ENCODE results near the gene TARP.

The TARP gene

DNA sequence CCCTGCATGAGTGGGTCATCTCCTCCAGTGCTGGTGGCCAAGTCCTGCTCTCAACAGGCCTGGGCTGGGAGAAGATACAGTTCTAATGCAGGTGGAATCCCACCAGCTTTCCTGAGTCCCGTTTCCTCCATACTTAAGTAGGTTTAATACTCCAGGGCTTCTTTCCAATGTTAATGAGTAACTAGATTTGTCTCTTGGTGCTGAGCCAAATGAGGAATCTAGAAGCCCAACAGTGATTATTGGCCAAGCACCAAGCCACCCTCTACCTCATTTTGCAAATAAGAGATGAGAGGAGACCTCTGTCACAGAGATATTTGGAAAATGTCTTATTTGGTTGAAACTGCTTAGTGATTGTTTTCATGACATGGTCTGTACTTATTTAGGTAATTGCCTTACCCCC lies 58.3 kb downstream of the TARP start:
- DNase-seq (ENCODE audit: low read depth), result no peak
- H3K4me3 ChIP-seq (replicated peaks; ENCODE audit: low read depth, low read length), result no peak overlapping the region
- no peak for TF ChIP-seq CTCF (IDR thresholded peaks at IDR 0.05; ENCODE audit: low read length, missing control alignments)

DNA sequence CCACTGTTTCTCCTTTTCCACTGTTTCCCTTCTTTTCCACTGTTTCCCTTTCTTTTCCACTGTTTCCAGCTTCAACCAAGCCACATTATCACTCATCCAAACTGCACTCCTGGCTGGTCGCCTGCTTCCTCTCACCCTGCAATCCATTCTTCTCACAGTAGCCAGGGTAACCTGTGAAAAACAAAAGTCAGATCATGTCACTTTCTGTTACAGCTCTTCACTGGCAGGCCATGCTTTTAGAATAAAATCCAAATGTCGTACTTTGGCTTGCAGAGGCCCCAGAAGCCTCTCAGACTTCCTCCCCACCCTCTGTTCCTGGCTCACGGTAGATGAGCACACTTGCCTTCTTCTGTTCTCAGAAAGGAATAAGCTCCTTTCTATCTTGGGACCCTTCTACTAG lies 61.5 kb downstream of the TARP start:
- no peak for TF ChIP-seq CTCF (IDR thresholded peaks at IDR 0.05; ENCODE audit: low read length, missing control alignments)
- DNase-seq (ENCODE audit: low read depth), result peak; percentile 73
- H3K4me3 ChIP-seq (replicated peaks; ENCODE audit: low read depth, low read length), result no peak overlapping the region

- H3K4me3 ChIP-seq (replicated peaks; ENCODE audit: low read depth, low read length), result no peak overlapping the region
- DNase-seq (ENCODE audit: low read depth), result peak; percentile 31
- no peak for TF ChIP-seq CTCF (IDR thresholded peaks at IDR 0.05; ENCODE audit: low read length, missing control alignments)
Measured at GRCh38 chr7:38211486-38211885, 62.0 kb downstream of the TARP start.
